HepG2 (cell line): ENCODE data around the gene HMGCS2. TPM values are rescaled to one million over a fixed set of nuclear protein-coding genes. Genes with fewer than 3 reads are reported as not detected.

ENCODE experiments used
- FOXA3 ChIP-seq: IDR thresholded peaks from 2 replicates; pipeline ENCODE4 v1.6.1; 2016; ENCODE audit warnings: missing genetic modification reagents, missing compliant biosample characterization
- HNRNPK ChIP-seq: fragments of 200-400 bp; formaldehyde crosslinking; IDR thresholded peaks from 2 replicates; pipeline ENCODE4 v1.6.1; 2018; ENCODE audit warnings: low read length, low read depth, moderate library complexity, mild to moderate bottlenecking; ENCODE audit not compliant: poor library complexity, severe bottlenecking
- LCORL ChIP-seq, 2 experiments: fragments of 450-650 bp in 1 of 2; sonication (generic) in 1 of 2; formaldehyde crosslinking in 1 of 2; IDR thresholded peaks; 2 replicates each; pipeline versions ENCODE4 v1.5.0 to v1.6.1; 2017 to 2020; ENCODE audit warnings: antibody characterized with exemption in 1 of 2, missing genetic modification reagents in 1 of 2
- NCOA2 ChIP-seq: sonication (generic); formaldehyde crosslinking; IDR thresholded peaks from 2 replicates; pipeline ENCODE4 v1.8.0; 2022; ENCODE audit warnings: inconsistent platforms
- NR2F6 ChIP-seq, 2 experiments: IDR thresholded peaks; 2 replicates each; pipeline ENCODE4 v1.6.1; 2016; ENCODE audit warnings: antibody characterized with exemption in 1 of 2, mild to moderate bottlenecking in 1 of 2
- NR3C1 ChIP-seq: sonication (generic); formaldehyde crosslinking; IDR thresholded peaks from 2 replicates; pipeline ENCODE4 v1.4.0; 2020; ENCODE audit warnings: missing genetic modification reagents
- RCOR2 ChIP-seq: IDR thresholded peaks from 2 replicates; pipeline ENCODE4 v1.6.1; 2016; ENCODE audit warnings: missing biosample characterization, missing genetic modification reagents
- RFXANK ChIP-seq: IDR thresholded peaks from 2 replicates; pipeline ENCODE4 v1.6.1; 2016
- SKI ChIP-seq: fragments of 450-650 bp; IDR thresholded peaks from one replicate; pipeline ENCODE4 v1.6.1; 2018; ENCODE audit warnings: mild to moderate bottlenecking; ENCODE audit not compliant: partially characterized antibody
- ZMYM3 ChIP-seq: sonication (generic); formaldehyde crosslinking; IDR thresholded peaks from 2 replicates; pipeline ENCODE4 v1.5.1; 2020; ENCODE audit warnings: mild to moderate bottlenecking, missing genetic modification reagents
- ZNF292 ChIP-seq: sonication (generic); formaldehyde crosslinking; IDR thresholded peaks from 2 replicates; pipeline ENCODE4 v1.8.1; 2022; ENCODE audit warnings: mild to moderate bottlenecking, low read depth, missing genetic modification reagents, borderline replicate concordance
- ZNF329 ChIP-seq: sonication (generic); formaldehyde crosslinking; IDR thresholded peaks from 2 replicates; pipeline ENCODE4 v1.9.0; 2021; ENCODE audit warnings: low read depth, mild to moderate bottlenecking, missing genetic modification reagents
- ZNF350 ChIP-seq: sonication (generic); formaldehyde crosslinking; IDR thresholded peaks from 2 replicates; pipeline ENCODE4 v1.4.0; 2020; ENCODE audit warnings: mild to moderate bottlenecking, low read depth, missing genetic modification reagents, borderline replicate concordance
- ZNF44 ChIP-seq: sonication (generic); formaldehyde crosslinking; IDR thresholded peaks from 2 replicates; pipeline ENCODE4 v1.5.1; 2020; ENCODE audit warnings: mild to moderate bottlenecking, missing genetic modification reagents
- ZNF468 ChIP-seq: sonication (generic); formaldehyde crosslinking; IDR thresholded peaks from 2 replicates; pipeline ENCODE4 v1.8.0; 2022; ENCODE audit warnings: mild to moderate bottlenecking, moderate library complexity, missing genetic modification reagents
- ZNF674 ChIP-seq: sonication (generic); formaldehyde crosslinking; IDR thresholded peaks from 2 replicates; pipeline ENCODE4 v1.5.0; 2020; ENCODE audit warnings: low read depth, mild to moderate bottlenecking, missing genetic modification reagents
- ZNF775 ChIP-seq: sonication (generic); formaldehyde crosslinking; IDR thresholded peaks from 2 replicates; pipeline ENCODE4 v1.4.0; 2020; ENCODE audit warnings: missing genetic modification reagents, mild to moderate bottlenecking, moderate library complexity, borderline replicate concordance
- polyA plus RNA-seq, 8 experiments: library from polyadenylated mRNA; depleted of rRNA in 3 of 8; stranded (reverse) in 7 of 8; unstranded in 1 of 8; fragments of >200 nt; fragmentation: Illumina TruSeq in 4 of 8; extraction: Trizol in 4 of 8; gene quantifications; 2 replicates each; pipeline versions ENCODE4 v1.2.1 to v1.2.3, GENCODE V29; 2011 to 2016; ENCODE audit warnings: low read depth in 4 of 8, missing spikeins in 1 of 8, mixed read lengths in 1 of 8; ENCODE audit not compliant: insufficient read depth in 1 of 8
- total RNA-seq, 5 experiments: library from RNA; depleted of rRNA; stranded (reverse); fragments of >200 nt; fragmentation: Illumina TruSeq; extraction: Trizol; gene quantifications; 2 replicates each; pipeline ENCODE4 v1.2.3, GENCODE V29; 2016; ENCODE audit warnings: low read depth in 1 of 5
- TF ChIP-seq, protein P1 (sequence below): IDR thresholded peaks from 2 replicates; pipeline ENCODE4 v1.6.1; 2012; ENCODE audit warnings: low read length, improper control_type of control experiment
- TF ChIP-seq, protein P2 (sequence below): sonication (generic); formaldehyde crosslinking; conservative IDR thresholded peaks from 2 replicates; pipeline ENCODE4 v1.4.0; 2020; ENCODE audit warnings: mild to moderate bottlenecking, missing genetic modification reagents, moderate library complexity
- TF ChIP-seq, protein P3 (sequence below): sonication (generic); formaldehyde crosslinking; IDR thresholded peaks from 2 replicates; pipeline ENCODE4 v1.5.0; 2020; ENCODE audit warnings: missing genetic modification reagents, mild to moderate bottlenecking, borderline replicate concordance
- TF ChIP-seq, protein P4 (sequence below): sonication (generic); formaldehyde crosslinking; conservative IDR thresholded peaks from 2 replicates; pipeline ENCODE4 v1.4.0; 2020; ENCODE audit warnings: missing genetic modification reagents

HMGCS2 gene
- total and polyA plus RNA-seq, 2 of the 13 experiments (the other 11 are each of a cell fraction or from before 2014, with no cell fraction given), result 0.44 to 1.5 TPM

DNA sequence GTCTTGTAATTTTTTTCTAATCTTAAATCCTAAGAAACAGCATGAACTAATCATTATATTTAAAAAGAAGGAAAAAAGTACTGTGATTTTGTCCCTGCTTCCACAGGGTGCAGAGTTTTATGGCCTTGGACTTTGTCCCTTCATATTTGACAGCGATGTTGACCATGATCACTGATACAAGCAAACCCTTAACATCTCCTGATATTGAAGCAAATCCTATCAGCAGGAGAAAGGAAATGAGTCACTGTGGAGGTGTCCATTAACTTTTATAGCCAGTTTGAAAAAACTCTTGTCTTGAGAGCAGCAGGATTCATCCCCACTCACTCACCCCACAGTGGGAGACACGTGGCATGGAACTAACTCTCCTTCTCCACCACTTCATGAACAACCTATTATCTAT lies 47.7 kb upstream of the HMGCS2 start (continued):
- TF ChIP-seq, protein P1, sequence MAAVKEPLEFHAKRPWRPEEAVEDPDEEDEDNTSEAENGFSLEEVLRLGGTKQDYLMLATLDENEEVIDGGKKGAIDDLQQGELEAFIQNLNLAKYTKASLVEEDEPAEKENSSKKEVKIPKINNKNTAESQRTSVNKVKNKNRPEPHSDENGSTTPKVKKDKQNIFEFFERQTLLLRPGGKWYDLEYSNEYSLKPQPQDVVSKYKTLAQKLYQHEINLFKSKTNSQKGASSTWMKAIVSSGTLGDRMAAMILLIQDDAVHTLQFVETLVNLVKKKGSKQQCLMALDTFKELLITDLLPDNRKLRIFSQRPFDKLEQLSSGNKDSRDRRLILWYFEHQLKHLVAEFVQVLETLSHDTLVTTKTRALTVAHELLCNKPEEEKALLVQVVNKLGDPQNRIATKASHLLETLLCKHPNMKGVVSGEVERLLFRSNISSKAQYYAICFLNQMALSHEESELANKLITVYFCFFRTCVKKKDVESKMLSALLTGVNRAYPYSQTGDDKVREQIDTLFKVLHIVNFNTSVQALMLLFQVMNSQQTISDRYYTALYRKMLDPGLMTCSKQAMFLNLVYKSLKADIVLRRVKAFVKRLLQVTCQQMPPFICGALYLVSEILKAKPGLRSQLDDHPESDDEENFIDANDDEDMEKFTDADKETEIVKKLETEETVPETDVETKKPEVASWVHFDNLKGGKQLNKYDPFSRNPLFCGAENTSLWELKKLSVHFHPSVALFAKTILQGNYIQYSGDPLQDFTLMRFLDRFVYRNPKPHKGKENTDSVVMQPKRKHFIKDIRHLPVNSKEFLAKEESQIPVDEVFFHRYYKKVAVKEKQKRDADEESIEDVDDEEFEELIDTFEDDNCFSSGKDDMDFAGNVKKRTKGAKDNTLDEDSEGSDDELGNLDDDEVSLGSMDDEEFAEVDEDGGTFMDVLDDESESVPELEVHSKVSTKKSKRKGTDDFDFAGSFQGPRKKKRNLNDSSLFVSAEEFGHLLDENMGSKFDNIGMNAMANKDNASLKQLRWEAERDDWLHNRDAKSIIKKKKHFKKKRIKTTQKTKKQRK, result no peak
- peak; percentile 45; the same call in 1 of the 2 replicates for TF ChIP-seq NR2F6 (IDR thresholded peaks at IDR 0.05)
- no peak for TF ChIP-seq NR2F6 (CRISPR knock-in tag; IDR thresholded peaks at IDR 0.05)
- no peak for TF ChIP-seq ZMYM3 (CRISPR knock-in tag)
- no peak for TF ChIP-seq ZNF775 (CRISPR knock-in tag)
- TF ChIP-seq ZNF674 (CRISPR knock-in tag), result no peak
- no peak for TF ChIP-seq SKI
- peak; percentile 75 for TF ChIP-seq NCOA2 (CRISPR knock-in tag)
- no peak for TF ChIP-seq NR3C1 (CRISPR knock-in tag)
- TF ChIP-seq, protein P2, sequence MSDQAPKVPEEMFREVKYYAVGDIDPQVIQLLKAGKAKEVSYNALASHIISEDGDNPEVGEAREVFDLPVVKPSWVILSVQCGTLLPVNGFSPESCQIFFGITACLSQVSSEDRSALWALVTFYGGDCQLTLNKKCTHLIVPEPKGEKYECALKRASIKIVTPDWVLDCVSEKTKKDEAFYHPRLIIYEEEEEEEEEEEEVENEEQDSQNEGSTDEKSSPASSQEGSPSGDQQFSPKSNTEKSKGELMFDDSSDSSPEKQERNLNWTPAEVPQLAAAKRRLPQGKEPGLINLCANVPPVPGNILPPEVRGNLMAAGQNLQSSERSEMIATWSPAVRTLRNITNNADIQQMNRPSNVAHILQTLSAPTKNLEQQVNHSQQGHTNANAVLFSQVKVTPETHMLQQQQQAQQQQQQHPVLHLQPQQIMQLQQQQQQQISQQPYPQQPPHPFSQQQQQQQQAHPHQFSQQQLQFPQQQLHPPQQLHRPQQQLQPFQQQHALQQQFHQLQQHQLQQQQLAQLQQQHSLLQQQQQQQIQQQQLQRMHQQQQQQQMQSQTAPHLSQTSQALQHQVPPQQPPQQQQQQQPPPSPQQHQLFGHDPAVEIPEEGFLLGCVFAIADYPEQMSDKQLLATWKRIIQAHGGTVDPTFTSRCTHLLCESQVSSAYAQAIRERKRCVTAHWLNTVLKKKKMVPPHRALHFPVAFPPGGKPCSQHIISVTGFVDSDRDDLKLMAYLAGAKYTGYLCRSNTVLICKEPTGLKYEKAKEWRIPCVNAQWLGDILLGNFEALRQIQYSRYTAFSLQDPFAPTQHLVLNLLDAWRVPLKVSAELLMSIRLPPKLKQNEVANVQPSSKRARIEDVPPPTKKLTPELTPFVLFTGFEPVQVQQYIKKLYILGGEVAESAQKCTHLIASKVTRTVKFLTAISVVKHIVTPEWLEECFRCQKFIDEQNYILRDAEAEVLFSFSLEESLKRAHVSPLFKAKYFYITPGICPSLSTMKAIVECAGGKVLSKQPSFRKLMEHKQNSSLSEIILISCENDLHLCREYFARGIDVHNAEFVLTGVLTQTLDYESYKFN (CRISPR knock-in tag), result peak; percentile 90
- no peak for TF ChIP-seq ZNF468 (CRISPR knock-in tag)
- TF ChIP-seq HNRNPK, result no peak
- TF ChIP-seq, protein P3, sequence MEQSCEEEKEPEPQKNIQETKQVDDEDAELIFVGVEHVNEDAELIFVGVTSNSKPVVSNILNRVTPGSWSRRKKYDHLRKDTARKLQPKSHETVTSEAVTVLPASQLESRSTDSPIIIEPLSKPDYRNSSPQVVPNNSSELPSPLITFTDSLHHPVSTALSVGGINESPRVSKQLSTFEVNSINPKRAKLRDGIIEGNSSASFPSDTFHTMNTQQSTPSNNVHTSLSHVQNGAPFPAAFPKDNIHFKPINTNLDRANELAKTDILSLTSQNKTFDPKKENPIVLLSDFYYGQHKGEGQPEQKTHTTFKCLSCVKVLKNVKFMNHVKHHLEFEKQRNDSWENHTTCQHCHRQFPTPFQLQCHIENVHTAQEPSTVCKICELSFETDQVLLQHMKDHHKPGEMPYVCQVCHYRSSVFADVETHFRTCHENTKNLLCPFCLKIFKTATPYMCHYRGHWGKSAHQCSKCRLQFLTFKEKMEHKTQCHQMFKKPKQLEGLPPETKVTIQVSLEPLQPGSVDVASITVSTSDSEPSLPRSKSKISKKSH, result no peak
- TF ChIP-seq RFXANK (CRISPR knock-in tag), result no peak
- no peak for TF ChIP-seq LCORL (IDR thresholded peaks at IDR 0.05)
- no peak for TF ChIP-seq LCORL (CRISPR knock-in tag; IDR thresholded peaks at IDR 0.05)
- no peak for TF ChIP-seq RCOR2 (CRISPR knock-in tag)
- no peak for TF ChIP-seq ZNF350
- TF ChIP-seq ZNF44 (CRISPR knock-in tag), result no peak
- TF ChIP-seq FOXA3, result peak; percentile 80
- no peak for TF ChIP-seq ZNF329
- TF ChIP-seq ZNF292 (CRISPR knock-in tag), result no peak
- TF ChIP-seq, protein P4, sequence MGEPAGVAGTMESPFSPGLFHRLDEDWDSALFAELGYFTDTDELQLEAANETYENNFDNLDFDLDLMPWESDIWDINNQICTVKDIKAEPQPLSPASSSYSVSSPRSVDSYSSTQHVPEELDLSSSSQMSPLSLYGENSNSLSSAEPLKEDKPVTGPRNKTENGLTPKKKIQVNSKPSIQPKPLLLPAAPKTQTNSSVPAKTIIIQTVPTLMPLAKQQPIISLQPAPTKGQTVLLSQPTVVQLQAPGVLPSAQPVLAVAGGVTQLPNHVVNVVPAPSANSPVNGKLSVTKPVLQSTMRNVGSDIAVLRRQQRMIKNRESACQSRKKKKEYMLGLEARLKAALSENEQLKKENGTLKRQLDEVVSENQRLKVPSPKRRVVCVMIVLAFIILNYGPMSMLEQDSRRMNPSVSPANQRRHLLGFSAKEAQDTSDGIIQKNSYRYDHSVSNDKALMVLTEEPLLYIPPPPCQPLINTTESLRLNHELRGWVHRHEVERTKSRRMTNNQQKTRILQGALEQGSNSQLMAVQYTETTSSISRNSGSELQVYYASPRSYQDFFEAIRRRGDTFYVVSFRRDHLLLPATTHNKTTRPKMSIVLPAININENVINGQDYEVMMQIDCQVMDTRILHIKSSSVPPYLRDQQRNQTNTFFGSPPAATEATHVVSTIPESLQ (CRISPR knock-in tag), result no peak
